Stimulated activated CD4-positive, alpha-beta T cell treated with anti-CD3 and anti-CD28 coated beads, Interleukin-1b, Interleukin-23, amount 100 ng/mL, for 24 hours (primary cell): ENCODE data around the gene TBKBP1.

Source experiments
- DNase-seq, 4 experiments: peaks; one replicate each; pipeline ENCODE4 v3.0.0-alpha.2; 2020; ENCODE audit warnings: low read depth in 4 of 4, low spot score in 1 of 4

TBKBP1 gene

DNA sequence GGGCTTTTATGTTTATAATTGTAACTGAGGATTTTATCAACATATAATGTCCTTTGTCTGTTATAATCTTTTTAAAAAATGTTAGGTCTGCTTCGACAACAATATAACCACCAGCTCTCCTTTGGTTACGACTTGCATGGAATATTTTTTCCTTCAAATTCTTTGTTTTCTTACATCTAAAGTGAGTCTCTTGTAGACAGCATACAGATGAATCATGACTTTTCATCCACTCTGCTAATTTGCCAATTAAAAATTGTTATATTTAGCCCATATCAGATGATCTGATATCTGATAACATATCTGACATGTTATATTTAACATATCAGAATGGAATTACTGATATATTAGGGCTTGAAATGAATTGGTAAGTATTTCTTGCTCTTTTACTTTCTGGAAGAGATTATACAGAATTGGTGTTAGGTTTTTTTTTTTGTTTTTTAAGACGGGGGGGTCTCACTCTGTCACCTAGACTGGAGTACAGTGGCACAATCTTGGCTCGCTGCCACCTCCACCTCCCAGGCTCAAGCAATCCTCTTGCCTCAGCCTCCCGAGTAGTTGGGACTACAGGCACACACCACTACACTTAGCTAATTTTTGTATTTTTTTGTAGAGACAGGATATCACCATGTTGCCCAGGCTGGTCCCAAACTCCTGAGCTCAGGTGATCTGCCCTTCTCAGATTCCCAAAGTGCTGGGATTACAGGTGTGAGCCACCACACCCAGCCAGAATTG, 66.6 kb downstream of the TBKBP1 start:
- no peak for DNase-seq
